GM15510 (cell line): Measurements from ENCODE around the gene CIDEB.

Experiments
- POLR2A ChIP-seq: IDR thresholded peaks from 3 replicates; pipeline ENCODE4 v1.6.1; 2011; ENCODE audit warnings: borderline replicate concordance; ENCODE audit not compliant: insufficient read length; ENCODE audit errors: extremely low read depth

Gene CIDEB

GRCh38 chr14:24274101-24274543 lies 33.7 kb downstream of the CIDEB start:
- no peak for TF ChIP-seq POLR2A

DNA sequence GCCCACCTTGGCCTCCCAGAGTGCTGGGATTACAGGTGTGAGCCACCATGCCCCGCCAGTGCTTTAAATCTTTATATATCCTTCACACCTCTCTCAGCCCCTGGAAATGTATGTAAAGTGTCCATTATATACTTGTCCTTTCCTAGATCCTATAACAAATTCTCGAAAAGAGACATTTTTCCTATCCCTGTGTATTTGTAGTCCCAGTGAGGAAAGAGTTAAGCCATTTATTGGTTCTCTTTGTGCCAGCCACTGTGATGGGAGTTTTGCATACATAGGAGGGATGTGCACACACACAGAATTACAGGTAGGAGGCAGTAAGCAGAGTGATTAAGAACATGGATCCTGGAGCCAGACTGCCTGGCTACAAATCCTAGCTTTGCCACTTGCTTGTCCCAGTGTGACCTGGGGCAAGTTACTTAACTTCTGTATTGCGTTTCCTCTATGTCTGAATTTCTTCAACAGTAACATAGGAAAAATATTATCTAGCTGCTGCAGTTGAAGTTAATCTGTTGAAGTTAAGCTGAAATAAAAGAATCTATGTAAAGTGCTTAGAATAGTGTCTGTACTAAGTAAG lies 34.3 kb downstream of the CIDEB start:
- TF ChIP-seq POLR2A, result no peak

DNA sequence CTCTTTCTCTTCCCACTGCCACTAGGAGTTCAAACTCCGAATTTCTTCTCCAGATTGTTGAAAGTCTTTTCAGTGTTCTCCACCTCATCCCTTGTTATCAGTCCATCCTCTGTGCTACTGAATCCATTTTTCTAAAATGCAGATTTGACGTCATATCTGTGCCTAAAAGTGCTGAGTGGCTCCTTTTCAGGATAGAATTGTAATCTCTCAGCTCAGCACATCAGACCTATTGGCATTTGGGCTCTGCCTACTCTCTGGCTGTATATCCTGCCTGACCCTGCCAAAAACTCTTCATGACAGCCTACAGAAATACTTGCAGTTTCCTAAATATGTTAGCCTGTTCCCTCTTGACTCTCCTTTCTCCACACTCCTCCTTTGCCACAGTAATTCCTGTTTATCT lies 35.3 kb downstream of the CIDEB start:
- no peak for TF ChIP-seq POLR2A

- TF ChIP-seq POLR2A, result no peak
Measured at GRCh38 chr14:24271834-24272263, 35.9 kb downstream of the CIDEB start.

GRCh38 chr14:24271134-24271833 lies 36.5 kb downstream of the CIDEB start, which contains the start of gene RABGGTA:
Gene RABGGTA, minus strand, starts transcription at chr14:24271597. Its CDS starts 482 bp downstream, at chr14:24271115.
- TF ChIP-seq POLR2A, result peak; percentile 84

DNA sequence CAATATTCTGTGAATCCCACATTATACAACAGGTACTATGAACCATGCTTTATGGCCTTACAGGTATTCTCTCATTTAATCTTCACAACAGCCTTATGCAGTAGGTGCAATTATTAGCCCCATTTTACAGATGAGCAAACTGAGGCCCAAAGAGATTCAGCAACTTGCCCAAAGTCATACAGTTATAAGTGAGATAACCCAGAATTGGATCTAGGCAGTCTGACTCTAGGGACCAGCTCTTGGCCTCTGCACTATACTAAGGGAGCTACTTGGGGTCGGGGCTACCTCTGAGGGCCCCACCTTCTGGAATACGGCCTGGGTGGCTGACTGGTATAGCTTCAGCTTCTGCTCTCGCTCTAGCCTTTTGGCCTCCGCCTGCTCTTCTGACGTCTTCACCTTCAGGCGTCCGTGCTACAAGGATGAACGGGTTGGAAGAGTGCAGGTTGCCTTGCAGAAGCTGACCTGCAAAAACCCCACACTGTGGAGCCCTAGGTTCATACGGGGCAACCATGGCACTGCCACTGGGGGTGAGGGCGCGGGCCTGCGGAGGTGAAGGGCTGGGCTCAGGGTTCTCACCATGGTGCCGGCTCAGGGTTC lies 37.1 kb downstream of the CIDEB start:
- no peak for TF ChIP-seq POLR2A

GRCh38 chr14:24269910-24270536 lies 37.8 kb downstream of the CIDEB start:
- TF ChIP-seq POLR2A, result no peak

DNA sequence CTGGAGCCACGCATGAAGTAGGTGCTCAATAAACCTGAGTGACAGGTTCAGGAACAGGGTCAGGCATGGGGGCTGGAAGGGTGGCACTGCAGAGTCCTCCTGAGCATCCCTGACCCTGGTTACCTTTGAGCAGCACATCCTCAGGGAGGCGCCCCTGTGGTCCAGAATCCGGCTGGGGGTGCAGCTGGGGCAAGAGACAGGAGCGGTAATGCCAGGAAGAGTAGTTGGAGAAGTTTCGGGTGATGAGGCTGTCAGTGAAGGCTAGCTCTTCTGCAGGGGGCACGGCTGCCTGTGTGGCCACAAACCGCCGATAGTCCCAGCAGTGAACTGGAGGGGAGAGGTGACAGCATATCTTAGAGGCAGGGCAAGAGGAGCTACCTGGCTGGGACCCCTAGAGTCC lies 38.4 kb downstream of the CIDEB start:
- no peak for TF ChIP-seq POLR2A

DNA sequence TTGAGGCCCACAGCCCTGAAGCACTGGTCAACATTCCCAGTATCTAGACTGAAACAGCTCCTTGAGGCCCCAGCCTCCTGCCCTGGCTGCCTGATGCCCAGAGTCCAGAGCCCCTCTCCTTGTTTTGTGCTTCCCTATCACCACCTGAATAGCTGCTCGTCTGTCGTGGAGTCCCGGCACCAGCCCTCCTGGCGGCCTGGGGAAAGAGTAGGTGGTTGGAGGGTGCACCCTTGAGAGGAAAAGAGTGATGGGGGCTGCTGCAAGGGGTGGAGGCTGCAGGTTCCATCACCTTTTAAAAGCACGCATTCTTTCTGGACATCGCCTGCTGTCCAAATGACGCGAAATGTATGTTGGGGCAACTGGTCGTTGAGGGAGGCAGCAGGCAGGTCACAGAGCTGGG lies 39.6 kb downstream of the CIDEB start:
- TF ChIP-seq POLR2A, result no peak

GRCh38 chr14:24267516-24267915 lies 40.3 kb downstream of the CIDEB start:
- TF ChIP-seq POLR2A, result no peak

DNA sequence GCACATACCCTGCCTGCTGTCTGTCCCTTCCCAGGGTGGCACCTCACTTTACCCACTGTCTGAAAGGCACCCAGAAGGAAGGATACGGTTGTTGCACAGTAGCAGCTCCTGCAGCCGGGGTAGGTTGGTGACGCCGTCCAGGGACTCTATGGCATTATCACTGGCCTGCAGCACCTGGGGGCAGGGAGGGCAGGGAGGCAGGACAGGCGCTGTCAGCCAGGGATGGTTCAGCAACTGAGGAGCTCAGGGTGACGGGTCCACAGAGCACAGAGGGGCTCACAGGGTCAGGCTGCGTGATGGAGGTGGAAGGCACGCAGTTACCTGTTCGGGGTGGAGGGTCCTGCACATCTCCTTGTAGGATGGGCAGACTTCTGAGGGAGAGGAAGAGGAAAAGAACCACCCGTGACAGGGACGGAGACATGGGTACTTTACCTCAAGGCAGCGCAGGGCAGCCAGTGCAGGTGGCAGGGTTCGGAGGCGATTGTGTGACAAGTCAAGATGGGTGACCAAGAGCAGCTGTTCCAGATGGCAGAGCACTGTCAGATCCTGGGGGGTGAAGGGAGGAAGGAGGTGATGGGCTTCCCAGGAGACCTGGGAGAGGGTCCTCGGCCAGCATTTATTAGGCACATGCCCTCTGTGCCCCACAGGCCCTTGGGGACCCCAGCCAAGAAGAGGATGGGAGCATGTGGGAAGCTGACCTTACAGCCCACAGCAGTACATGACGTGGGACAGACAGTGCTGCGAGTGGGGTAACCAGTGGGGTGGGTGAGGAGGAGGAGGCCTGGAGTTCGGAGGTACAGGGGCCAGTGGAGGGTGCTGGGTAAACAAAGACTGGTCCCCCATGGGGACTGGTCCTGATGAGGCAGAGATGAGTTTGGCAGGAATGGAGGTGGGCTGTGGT lies 41.2 kb downstream of the CIDEB start:
- TF ChIP-seq POLR2A, result no peak

DNA sequence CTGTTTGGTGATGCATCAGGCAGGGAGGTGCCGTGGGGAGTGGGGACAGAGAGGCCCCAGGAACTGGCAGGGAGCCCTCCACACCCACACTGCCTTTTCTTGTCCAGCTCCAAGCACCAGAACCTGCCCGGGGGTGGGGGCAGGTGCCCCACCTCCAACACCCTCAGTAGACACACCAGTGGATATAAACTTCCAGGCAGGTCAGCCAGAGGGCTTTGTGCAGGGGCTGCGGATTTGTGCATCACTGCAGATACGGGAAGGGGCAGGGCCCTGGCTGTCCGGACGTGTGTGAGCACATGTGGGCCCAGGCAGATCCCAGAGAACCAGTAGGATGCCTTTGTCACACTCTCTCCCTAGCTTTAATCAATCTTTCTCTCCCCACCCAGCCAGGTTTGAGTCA lies 43.5 kb downstream of the CIDEB start:
- TF ChIP-seq POLR2A, result no peak

DNA sequence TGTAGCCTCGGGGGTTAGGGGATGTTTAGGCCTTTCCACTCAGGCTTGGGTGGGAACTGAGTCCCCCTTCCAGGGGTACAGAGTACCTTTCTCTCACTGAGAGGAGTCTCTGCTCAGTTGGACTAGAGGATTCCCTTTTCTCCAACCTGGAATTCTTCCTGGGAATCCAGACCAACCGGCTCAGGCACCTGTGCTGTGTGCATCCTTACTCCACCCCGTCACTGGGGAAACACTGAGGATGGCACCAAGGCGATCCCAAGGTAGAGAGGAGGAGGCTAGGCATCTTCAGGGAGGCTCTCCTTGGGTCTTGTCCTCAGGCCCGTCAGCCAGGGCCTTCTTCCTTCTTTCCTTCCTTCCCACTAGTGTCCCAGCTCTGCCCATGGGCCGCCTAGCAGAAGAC lies 43.9 kb downstream of the CIDEB start:
- no peak for TF ChIP-seq POLR2A
